Keratinocyte (primary cell): ENCODE results near the gene ASF1B.

ENCODE experiments used
- CTCF ChIP-seq, 3 experiments: IDR thresholded peaks in 1 of 3; conservative IDR thresholded peaks in 1 of 3; optimal IDR thresholded peaks in 1 of 3; 2 replicates in 2 of 3; 3 replicates in 1 of 3; pipeline versions ENCODE3 to v1.5.1; 2011; ENCODE audit warnings: low read length in 3 of 3, mild to moderate bottlenecking in 3 of 3, moderate library complexity in 2 of 3, control low read depth in 1 of 3, inconsistent platforms in 1 of 3; ENCODE audit not compliant: insufficient read depth in 2 of 3; ENCODE audit errors: extremely low read depth in 1 of 3
- EZH2 ChIP-seq: IDR thresholded peaks from one replicate; pipeline ENCODE4 v1.6.1; 2012; ENCODE audit warnings: inconsistent platforms, mild to moderate bottlenecking, low read length, moderate library complexity

GRCh38 chr19:14073261-14073924 lies 63.0 kb downstream of the ASF1B start:
- peak in 2 of 3 experiments; percentile 23 to 68 for TF ChIP-seq CTCF (optimal IDR thresholded peaks at IDR 0.05 in 1 of 3, IDR thresholded peaks at IDR 0.05 in 1 of 3, conservative IDR thresholded peaks at IDR 0.05 in 1 of 3; ENCODE audit: extremely low read depth in 1 of 3, insufficient read depth in 2 of 3, low read length in 3 of 3)
- no peak for TF ChIP-seq EZH2
